Trophoblast cell (in vitro differentiated cells and primary cell): ENCODE data around the gene SMIM44.

Source experiments
- DNase-seq, 2 donors: peaks; one replicate each; pipeline ENCODE4 v3.0.0-alpha.2; 2016
- H2AFZ ChIP-seq: 2 replicates; pipeline ENCODE4 v1.6.1; 2013; ENCODE audit warnings: low read length, moderate library complexity, mild to moderate bottlenecking; ENCODE audit not compliant: insufficient read depth, poor library complexity
- H2AK5ac ChIP-seq: 2 replicates; pipeline ENCODE4 v1.6.1; 2013; ENCODE audit warnings: mild to moderate bottlenecking, low read length
- H2BK120ac ChIP-seq: 2 replicates; pipeline ENCODE4 v1.6.1; 2013; ENCODE audit warnings: low read length, mild to moderate bottlenecking, moderate library complexity; ENCODE audit not compliant: insufficient read depth, poor library complexity
- H2BK12ac ChIP-seq: 2 replicates; pipeline ENCODE4 v1.6.1; 2013; ENCODE audit warnings: mild to moderate bottlenecking, low read length, moderate library complexity
- H2BK5ac ChIP-seq: 2 replicates; pipeline ENCODE4 v1.6.1; 2013; ENCODE audit warnings: low read length, low read depth, moderate library complexity, mild to moderate bottlenecking; ENCODE audit not compliant: poor library complexity
- H3K14ac ChIP-seq: 2 replicates; pipeline ENCODE4 v1.6.1; 2013; ENCODE audit warnings: mild to moderate bottlenecking, low read length
- H3K18ac ChIP-seq: 2 replicates; pipeline ENCODE4 v1.6.1; 2013; ENCODE audit warnings: mild to moderate bottlenecking, low read length
- H3K23ac ChIP-seq: 2 replicates; pipeline ENCODE4 v1.6.1; 2013; ENCODE audit warnings: low read length
- H3K27ac ChIP-seq: 2 replicates; pipeline ENCODE4 v1.5.1; 2013; ENCODE audit warnings: low read depth, mild to moderate bottlenecking, inconsistent platforms, low read length, moderate library complexity
- H3K27me3 ChIP-seq: 2 replicates; pipeline ENCODE4 v1.6.1; 2013; ENCODE audit warnings: inconsistent platforms, mild to moderate bottlenecking, low read length, moderate library complexity; ENCODE audit not compliant: insufficient read depth
- H3K36me3 ChIP-seq, 2 experiments: 1 replicate in 1 of 2; 2 replicates in 1 of 2; pipeline ENCODE4 v1.6.1; 2013; ENCODE audit warnings: low read length in 2 of 2, mild to moderate bottlenecking in 2 of 2, moderate library complexity in 1 of 2; ENCODE audit not compliant: insufficient read depth in 2 of 2, control insufficient read depth in 1 of 2
- H3K4ac ChIP-seq: 2 replicates; pipeline ENCODE4 v1.6.1; 2013; ENCODE audit warnings: low read depth, mild to moderate bottlenecking, low read length, moderate library complexity
- H3K4me1 ChIP-seq, 2 experiments: 1 replicate in 1 of 2; 2 replicates in 1 of 2; pipeline ENCODE4 v1.6.1; 2013; ENCODE audit warnings: low read length in 2 of 2, mild to moderate bottlenecking in 2 of 2, moderate library complexity in 1 of 2; ENCODE audit not compliant: insufficient read depth in 2 of 2, control insufficient read depth in 1 of 2
- H3K4me2 ChIP-seq: 2 replicates; pipeline ENCODE4 v1.6.1; 2013; ENCODE audit warnings: inconsistent platforms, mild to moderate bottlenecking, low read length, moderate library complexity
- H3K4me3 ChIP-seq: 2 replicates; pipeline ENCODE4 v1.5.1; 2013; ENCODE audit warnings: mild to moderate bottlenecking, low read depth, low read length, inconsistent platforms
- H3K79me1 ChIP-seq: one replicate; pipeline ENCODE4 v1.6.1; 2013; ENCODE audit warnings: low read length
- H3K79me2 ChIP-seq: 2 replicates; pipeline ENCODE4 v1.6.1; 2013; ENCODE audit warnings: low read length, mild to moderate bottlenecking; ENCODE audit not compliant: control insufficient read depth, insufficient read depth, poor library complexity
- H3K9ac ChIP-seq: 2 replicates; pipeline ENCODE4 v1.6.1; 2013; ENCODE audit warnings: mild to moderate bottlenecking, low read length
- H3K9me3 ChIP-seq: 2 replicates; pipeline ENCODE4 v1.6.1; 2013; ENCODE audit warnings: low read depth, mild to moderate bottlenecking, control low read depth, inconsistent platforms, low read length; ENCODE audit not compliant: insufficient read depth
- H4K12ac ChIP-seq: 2 replicates; pipeline ENCODE4 v1.6.1; 2013; ENCODE audit warnings: low read depth, mild to moderate bottlenecking, low read length, moderate library complexity
- H4K8ac ChIP-seq: 2 replicates; pipeline ENCODE4 v1.6.1; 2013; ENCODE audit warnings: low read depth, mild to moderate bottlenecking, low read length, moderate library complexity
- H4K91ac ChIP-seq: one replicate; pipeline ENCODE4 v1.6.1; 2013; ENCODE audit warnings: low read depth, mild to moderate bottlenecking, low read length, moderate library complexity
- WGBS: extraction: QIAGEN DNeasy Blood & Tissue Kit; methylation state at CpG from one replicate; pipeline ENCODE4 v1.1.7; 2013; ENCODE audit warnings: missing lambda C conversion rate; ENCODE audit not compliant: insufficient read length, insufficient coverage; ENCODE audit errors: extremely low coverage; 5-methylcytosine and 5-hydroxymethylcytosine counted together

SMIM44 gene

DNA sequence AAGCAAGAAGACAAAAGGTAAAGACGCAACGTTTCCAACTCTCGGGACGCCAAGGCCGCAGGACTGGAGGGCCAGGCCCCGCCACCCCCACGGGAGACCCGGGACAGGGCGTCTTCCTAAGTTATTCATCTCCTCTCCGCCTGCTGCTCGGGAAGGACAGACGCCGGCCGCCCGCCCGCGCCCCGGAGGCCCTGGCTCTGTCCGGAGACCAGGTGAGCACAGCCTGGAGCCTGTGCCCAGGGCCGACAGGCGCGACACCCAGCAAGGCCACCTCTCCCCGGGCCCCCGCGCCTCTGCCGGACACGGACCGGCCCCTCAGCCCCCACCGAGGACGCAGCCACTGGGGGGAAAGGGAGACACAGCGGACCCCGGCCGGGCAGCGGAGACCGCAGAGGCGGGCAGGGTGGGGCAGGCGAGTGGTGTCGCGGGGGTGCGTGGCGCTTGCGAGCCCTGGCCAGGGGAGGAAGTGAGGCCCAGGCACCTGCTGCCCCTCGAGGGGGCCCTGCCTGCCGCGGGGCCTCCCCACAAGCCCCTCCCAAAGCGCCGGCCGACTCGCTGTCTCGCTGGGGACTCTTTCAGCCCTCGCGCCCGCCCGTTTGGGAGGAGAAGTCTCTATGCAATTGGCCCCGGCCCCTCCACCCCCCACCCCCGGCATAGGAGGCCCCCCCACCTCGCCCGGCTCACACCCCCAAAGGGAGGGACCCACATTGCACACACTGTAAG lies 20.1 kb downstream of the SMIM44 start:
- Histone ChIP-seq H3K4me1 (peaks cover 0 to 2% of the 10 kb centered on the region in 2 experiments), H2BK5ac (no peak overlapping the region), H4K8ac (no peak overlapping the region), H3K4me3 (no peak overlapping the region), H3K4me2 (no peak overlapping the region), H3K9ac (no peak overlapping the region), H3K23ac (no peak overlapping the region), H2BK120ac (no peak overlapping the region), H3K36me3 (no peaks in the 10 kb centered on the region), H3K27ac (no peak overlapping the region), H4K12ac (no peak overlapping the region), H3K79me2 (no peaks in the 10 kb centered on the region), H3K4ac (no peak overlapping the region), H3K18ac (no peak overlapping the region), H3K79me1 (no peaks in the 10 kb centered on the region), H4K91ac (no peak overlapping the region), H3K14ac (no peak overlapping the region), H2AK5ac (no peak overlapping the region), H3K27me3 (peaks cover 32% of the 10 kb centered on the region), H2BK12ac (no peak overlapping the region), H3K9me3 (peaks cover 7% of the 10 kb centered on the region), H2AFZ (no peak overlapping the region)
- WGBS, result no CpG with 5 or more reads among the region's 58 CpGs
- no peak for DNase-seq

GRCh38 chr19:3459965-3460582 lies 23.2 kb downstream of the SMIM44 start:
- no peaks in the 10 kb centered on the region for H3K79me2 ChIP-seq
- no peak overlapping the region for H4K12ac ChIP-seq
- peaks cover 26% of the 10 kb centered on the region for H3K27me3 ChIP-seq
- H3K14ac ChIP-seq, result no peak overlapping the region
- no CpG with 5 or more reads among the region's 15 CpGs for WGBS
- no peak overlapping the region for H4K91ac ChIP-seq
- H3K18ac ChIP-seq, result no peak overlapping the region
- no peaks in the 10 kb centered on the region for H3K79me1 ChIP-seq
- H3K9me3 ChIP-seq, result peaks cover 3% of the 10 kb centered on the region
- H2BK5ac ChIP-seq, result no peak overlapping the region
- no peak overlapping the region for H2BK120ac ChIP-seq
- H3K36me3 ChIP-seq, result no peaks in the 10 kb centered on the region
- no peak overlapping the region for H2BK12ac ChIP-seq
- H3K27ac ChIP-seq, result no peak overlapping the region
- H2AK5ac ChIP-seq, result no peak overlapping the region
- no peak for DNase-seq
- no peak overlapping the region for H3K4me3 ChIP-seq
- peaks cover 0 to 2% of the 10 kb centered on the region in 2 experiments for H3K4me1 ChIP-seq
- no peak overlapping the region for H3K4ac ChIP-seq
- H3K23ac ChIP-seq, result no peak overlapping the region
- no peak overlapping the region for H3K4me2 ChIP-seq
- H4K8ac ChIP-seq, result no peak overlapping the region
- H2AFZ ChIP-seq, result no peak overlapping the region
- H3K9ac ChIP-seq, result no peak overlapping the region

GRCh38 chr19:3459089-3459881 lies 24.0 kb downstream of the SMIM44 start:
- H3K9me3 ChIP-seq, result peaks cover 3% of the 10 kb centered on the region
- H3K23ac ChIP-seq, result no peak overlapping the region
- no peak overlapping the region for H2BK12ac ChIP-seq
- H3K27ac ChIP-seq, result no peak overlapping the region
- H3K4me3 ChIP-seq, result no peak overlapping the region
- peak in 1 of 2 donors; percentile 49 for DNase-seq
- peaks cover 2% of the 10 kb centered on the region in 2 experiments for H3K4me1 ChIP-seq
- no peak overlapping the region for H3K14ac ChIP-seq
- no peak overlapping the region for H2AK5ac ChIP-seq
- no peak overlapping the region for H3K9ac ChIP-seq
- H2AFZ ChIP-seq, result no peak overlapping the region
- H3K79me2 ChIP-seq, result no peaks in the 10 kb centered on the region
- no peak overlapping the region for H3K4ac ChIP-seq
- H4K12ac ChIP-seq, result no peak overlapping the region
- no peak overlapping the region for H4K8ac ChIP-seq
- no peak overlapping the region for H2BK5ac ChIP-seq
- no peaks in the 10 kb centered on the region for H3K79me1 ChIP-seq
- H2BK120ac ChIP-seq, result no peak overlapping the region
- H3K27me3 ChIP-seq, result peaks cover 23% of the 10 kb centered on the region
- no peaks in the 10 kb centered on the region for H3K36me3 ChIP-seq
- WGBS, result no CpG with 5 or more reads among the region's 26 CpGs
- no peak overlapping the region for H4K91ac ChIP-seq
- H3K4me2 ChIP-seq, result no peak overlapping the region
- no peak overlapping the region for H3K18ac ChIP-seq

- H2BK120ac ChIP-seq, result no peak overlapping the region
- peaks cover 3% of the 10 kb centered on the region for H3K9me3 ChIP-seq
- H3K4ac ChIP-seq, result no peak overlapping the region
- H3K79me2 ChIP-seq, result no peaks in the 10 kb centered on the region
- H3K23ac ChIP-seq, result no peak overlapping the region
- no peak overlapping the region for H3K4me2 ChIP-seq
- no peak overlapping the region for H2AK5ac ChIP-seq
- no peak overlapping the region for H3K27ac ChIP-seq
- H4K12ac ChIP-seq, result no peak overlapping the region
- no peak overlapping the region for H2AFZ ChIP-seq
- no peak overlapping the region for H3K14ac ChIP-seq
- H3K4me1 ChIP-seq, result peaks cover 2 to 9% of the 10 kb centered on the region in 2 experiments
- H2BK5ac ChIP-seq, result no peak overlapping the region
- H3K4me3 ChIP-seq, result no peak overlapping the region
- H3K27me3 ChIP-seq, result peaks cover 14% of the 10 kb centered on the region
- H4K91ac ChIP-seq, result no peak overlapping the region
- WGBS, result no CpG with 5 or more reads among the region's 19 CpGs
- H2BK12ac ChIP-seq, result no peak overlapping the region
- H3K9ac ChIP-seq, result no peak overlapping the region
- H3K36me3 ChIP-seq, result no peaks in the 10 kb centered on the region
- H4K8ac ChIP-seq, result no peak overlapping the region
- no peak for DNase-seq
- no peaks in the 10 kb centered on the region for H3K79me1 ChIP-seq
- no peak overlapping the region for H3K18ac ChIP-seq
Measured at GRCh38 chr19:3458229-3459088, 24.8 kb downstream of the SMIM44 start.
